B cell (primary cell): ENCODE measurements around the gene STXBP5L. TPM values are rescaled to one million over a fixed set of nuclear protein-coding genes. Genes with fewer than 3 reads are reported as not detected.

ENCODE experiments used
- ATAC-seq: fragments of 200-7000 bp; cut with Tn5 transposase; one replicate; pipeline ENCODE4 v1.10.0; 2021; ENCODE audit warnings: low read depth, mild to moderate bottlenecking, moderate number of reproducible peaks, moderate library complexity
- CTCF ChIA-PET: fragments of 350-600 bp; sonication (Branson Sonifier 250); formaldehyde crosslinking; loops from one replicate; lab custom pipeline; 2021; ENCODE audit warnings: antibody characterized with exemption, inconsistent platforms; lab: Charles Lee
- POLR2A ChIA-PET: fragments of 350-600 bp; sonication (Branson Sonifier 250); formaldehyde crosslinking; loops from one replicate; lab custom pipeline; 2021; ENCODE audit warnings: antibody characterized with exemption; lab: Charles Lee
- DNase-seq: peaks from one replicate; pipeline ENCODE4 v3.0.0; 2013
- H2AFZ ChIP-seq: 2 replicates; pipeline ENCODE4 v1.6.1; 2012; ENCODE audit warnings: mild to moderate bottlenecking, low read depth, low read length; ENCODE audit not compliant: insufficient read depth, poor library complexity, severe bottlenecking
- H3K27ac ChIP-seq, 2 donors: 1 replicate in 1 of 2; 2 replicates in 1 of 2; pipeline ENCODE4 v1.5.1; 2012 to 2013; ENCODE audit warnings: low read length in 2 of 2, mild to moderate bottlenecking in 2 of 2, moderate library complexity in 1 of 2
- H3K27me3 ChIP-seq, 4 experiments: fragments of 200-600 bp in 1 of 4; sonication (generic) in 1 of 4; replicated peaks in 1 of 4; 1 replicate in 2 of 4; 2 replicates in 2 of 4; pipeline versions ENCODE4 v1.6.1 to v1.7.0; 2013 to 2016; ENCODE audit warnings: low read length in 3 of 4, mild to moderate bottlenecking in 2 of 4, mixed read lengths in 1 of 4, moderate library complexity in 1 of 4; ENCODE audit not compliant: insufficient read depth in 4 of 4, control insufficient read depth in 3 of 4; ENCODE audit errors: control extremely low read depth in 1 of 4
- H3K36me3 ChIP-seq, 2 experiments: replicated peaks in 1 of 2; 1 replicate in 1 of 2; 2 replicates in 1 of 2; pipeline versions ENCODE4 v1.6.1 to v1.7.1; 2013; ENCODE audit warnings: low read length in 1 of 2; ENCODE audit not compliant: insufficient read depth in 2 of 2, control insufficient read depth in 1 of 2; ENCODE audit errors: control extremely low read depth in 1 of 2, extremely low read depth in 1 of 2
- H3K4me1 ChIP-seq, 2 donors: fragments of 200-600 bp in 1 of 2; sonication (generic) in 1 of 2; 1 replicate in 1 of 2; 2 replicates in 1 of 2; pipeline versions ENCODE4 v1.5.1 to v1.6.1; 2013 to 2017; ENCODE audit warnings: low read length in 2 of 2; ENCODE audit not compliant: control insufficient read depth in 2 of 2, insufficient read depth in 2 of 2
- H3K4me2 ChIP-seq: replicated peaks from 2 replicates; pipeline ENCODE3; 2012; ENCODE audit warnings: mild to moderate bottlenecking, low read depth, low read length; ENCODE audit not compliant: poor library complexity, severe bottlenecking
- H3K4me3 ChIP-seq, 5 experiments: fragments of 200-600 bp in 1 of 5; sonication (generic) in 1 of 5; 1 replicate in 3 of 5; 2 replicates in 2 of 5; pipeline versions ENCODE4 v1.5.1 to v1.7.0; 2011 to 2016; ENCODE audit warnings: low read length in 4 of 5, mild to moderate bottlenecking in 4 of 5, low read depth in 2 of 5, control low read depth in 1 of 5, moderate library complexity in 1 of 5; ENCODE audit not compliant: insufficient read depth in 1 of 5; ENCODE audit errors: control extremely low read depth in 1 of 5, extremely low read depth in 1 of 5
- H3K79me2 ChIP-seq: fragments of 200-600 bp; sonication (generic); one replicate; pipeline ENCODE4 v1.6.0; 2016; ENCODE audit warnings: low read length; ENCODE audit not compliant: control insufficient read depth, insufficient read depth
- H3K9ac ChIP-seq: fragments of 200-600 bp; sonication (generic); 2 replicates; pipeline ENCODE4 v1.6.1; 2017; ENCODE audit warnings: mild to moderate bottlenecking, low read length, moderate library complexity
- H3K9me3 ChIP-seq, 3 donors: one replicate each; pipeline versions ENCODE4 v1.6.1 to v1.7.1; 2013; ENCODE audit warnings: low read length in 2 of 3; ENCODE audit not compliant: control insufficient read depth in 2 of 3, insufficient read depth in 1 of 3; ENCODE audit errors: control extremely low read depth in 1 of 3
- H4K20me1 ChIP-seq: 2 replicates; pipeline ENCODE4 v1.6.0; 2012; ENCODE audit warnings: mild to moderate bottlenecking, low read length; ENCODE audit not compliant: insufficient read depth, control insufficient read depth, poor library complexity, severe bottlenecking
- H3K27ac Mint-ChIP-seq: one replicate; pipeline ENCODE4 v1.8.0; 2021; ENCODE audit warnings: mixed read lengths
- H3K27me3 Mint-ChIP-seq: one replicate; pipeline ENCODE4 v1.8.0; 2021; ENCODE audit warnings: mixed read lengths
- H3K4me1 Mint-ChIP-seq: one replicate; pipeline ENCODE4 v1.8.0; 2021; ENCODE audit warnings: mixed read lengths
- H3K4me3 Mint-ChIP-seq: one replicate; pipeline ENCODE4 v1.8.0; 2021; ENCODE audit warnings: mixed read lengths
- H3K9me3 Mint-ChIP-seq: one replicate; pipeline ENCODE4 v1.8.0; 2022; ENCODE audit warnings: mixed read lengths; ENCODE audit not compliant: insufficient read depth
- CTCF ChIP-seq: fragments of 200-600 bp; IDR thresholded peaks from one replicate; pipeline ENCODE4 v1.8.0; 2022; ENCODE audit warnings: antibody characterized with exemption, mild to moderate bottlenecking
- EZH2 ChIP-seq: IDR thresholded peaks from 2 replicates; pipeline ENCODE4 v1.6.1; 2012; ENCODE audit warnings: borderline replicate concordance, low read depth, mild to moderate bottlenecking, moderate library complexity, low read length; ENCODE audit not compliant: insufficient read depth, poor library complexity, severe bottlenecking
- WGBS: methylation state at CpG from one replicate; pipeline ENCODE4 v1.1.5; 2013; ENCODE audit warnings: missing lambda C conversion rate; ENCODE audit not compliant: insufficient coverage; 5-methylcytosine and 5-hydroxymethylcytosine counted together
- intact Hi-C: fragments of 100-400 bp; cut with micrococcal nuclease; formaldehyde crosslinking; loops from one replicate; pipeline ENCODE4 v1.10.0; 2022
- polyA plus RNA-seq: library from polyadenylated mRNA; depleted of rRNA; stranded (reverse); fragments of >200 nt; gene quantifications from 2 replicates; pipeline ENCODE4 v1.2.3, GENCODE V29; 2012
- total RNA-seq, 2 donors: library from RNA; stranded (reverse); fragments of 120-200 nt in 1 of 2; gene quantifications; 1 replicate in 1 of 2; 2 replicates in 1 of 2; pipeline versions ENCODE4 v1.2.3 to v1.2.4, GENCODE V29; 2013 to 2022

The STXBP5L gene
- total and polyA plus RNA-seq, 2 donors (not counting 1 experiment from before 2014, with no cell fraction given), result not detected

DNA sequence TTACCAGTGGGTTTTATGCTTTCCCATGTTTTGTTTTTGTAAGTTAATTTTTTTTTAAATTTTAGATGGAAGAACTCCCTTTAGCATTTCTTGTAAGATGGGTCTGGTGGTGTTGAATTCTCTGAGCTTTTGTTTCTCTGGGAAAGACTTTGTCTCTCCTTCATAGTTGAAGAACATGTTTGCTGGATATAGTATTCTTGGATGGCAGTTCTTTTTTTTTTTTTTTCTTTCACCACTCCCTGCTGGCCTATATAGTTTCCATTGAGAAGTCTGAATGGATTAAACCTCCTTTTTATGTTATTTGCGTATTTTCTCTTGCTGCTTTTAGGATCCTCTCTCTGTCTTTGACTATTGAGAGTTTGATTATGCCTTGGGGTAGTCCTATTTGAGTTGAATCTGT, 18.1 kb downstream of the STXBP5L start:
- ChIA-PET POLR2A (no interaction called here), CTCF (no interaction called here)
- H3K9me3 ChIP-seq, result peaks cover 0 to 16% (median 5%) of the 10 kb centered on the region in 3 donors
- no peak overlapping the region for H2AFZ ChIP-seq
- H3K9ac ChIP-seq, result no peak overlapping the region
- WGBS, result no CpG with 5 or more reads among the region's 1 CpG
- H3K4me1 ChIP-seq, result no peaks in the 10 kb centered on the region
- ATAC-seq, result no peak
- Mint-ChIP-seq H3K27ac (no peak overlapping the region), H3K9me3 (peaks cover 10% of the 10 kb centered on the region), H3K4me3 (no peak overlapping the region), H3K4me1 (no peaks in the 10 kb centered on the region), H3K27me3 (no peaks in the 10 kb centered on the region)
- no peaks in the 10 kb centered on the region for H4K20me1 ChIP-seq
- H3K79me2 ChIP-seq, result no peaks in the 10 kb centered on the region
- no peak for DNase-seq
- no peak overlapping the region for H3K4me2 ChIP-seq
- no peaks in the 10 kb centered on the region for H3K36me3 ChIP-seq
- H3K27me3 ChIP-seq, result no peaks in the 10 kb centered on the region
- intact Hi-C loops, result no loop called here
- H3K4me3 ChIP-seq, result no peak overlapping the region
- H3K27ac ChIP-seq, result no peak overlapping the region
- TF ChIP-seq EZH2 (no peak), CTCF (no peak)

DNA sequence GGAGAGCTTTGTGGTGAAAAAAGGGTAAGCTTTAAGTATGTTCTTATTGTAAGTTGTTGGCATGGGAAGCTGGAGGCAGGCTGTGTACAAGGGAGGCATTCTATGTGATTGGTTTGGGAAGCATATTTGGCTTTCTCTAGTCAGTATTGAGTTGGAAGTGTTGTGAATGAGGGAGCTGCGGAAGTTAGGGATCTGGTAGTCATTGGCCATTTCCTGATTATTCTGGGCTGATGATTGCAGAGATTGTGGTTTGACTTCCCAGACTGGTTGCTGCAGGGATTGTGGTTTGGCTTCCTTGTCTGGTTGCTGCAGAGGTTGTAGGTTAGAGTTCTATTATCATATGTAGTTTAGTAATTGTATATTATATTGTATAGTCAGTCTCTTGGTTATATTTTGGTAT, 21.0 kb downstream of the STXBP5L start:
- no peak overlapping the region for H3K9ac ChIP-seq
- ATAC-seq (no peak), DNase-seq (no peak)
- no peak overlapping the region for H2AFZ ChIP-seq
- H3K36me3 ChIP-seq, result no peaks in the 10 kb centered on the region
- POLR2A ChIA-PET, result no interaction called here
- H3K27me3 ChIP-seq, result no peaks in the 10 kb centered on the region
- H3K4me1 Mint-ChIP-seq, result no peaks in the 10 kb centered on the region
- H3K4me3 ChIP-seq, result no peak overlapping the region
- intact Hi-C loops, result no loop called here
- CTCF ChIA-PET, result no interaction called here
- H3K9me3 Mint-ChIP-seq, result peaks cover 12% of the 10 kb centered on the region
- no peak overlapping the region for H3K4me2 ChIP-seq
- H3K27me3 Mint-ChIP-seq, result no peaks in the 10 kb centered on the region
- 67% methylated on average over 1 of the region's 1 CpG for WGBS
- H4K20me1 ChIP-seq, result no peaks in the 10 kb centered on the region
- no peak overlapping the region for H3K27ac ChIP-seq
- H3K27ac Mint-ChIP-seq, result no peak overlapping the region
- H3K4me1 ChIP-seq, result no peaks in the 10 kb centered on the region
- H3K4me3 Mint-ChIP-seq, result no peak overlapping the region
- H3K79me2 ChIP-seq, result no peaks in the 10 kb centered on the region
- peaks cover 0 to 16% (median 5%) of the 10 kb centered on the region in 3 donors for H3K9me3 ChIP-seq
- no peak for TF ChIP-seq EZH2
- no peak for TF ChIP-seq CTCF
